Body of pancreas (tissue), 4 donors: Measurements from ENCODE around the gene HSCB. TPM values are rescaled to one million over a fixed set of nuclear protein-coding genes. Genes with fewer than 3 reads are reported as not detected.

Experiments used
- ATAC-seq: fragments of 150-250 bp; one replicate; pipeline ENCODE4 v1.9.1; 2016
- DNase-seq, 4 donors: peaks; one replicate each; pipeline ENCODE4 v3.0.0-alpha.2; 2019
- H3K27ac ChIP-seq, 4 donors: fragments of 200-600 bp; sonication (generic); 1 replicate in 3 of 4; 2 replicates in 1 of 4; pipeline versions ENCODE4 v1.5.1 to v1.6.1; 2016 to 2019; ENCODE audit warnings: mild to moderate bottlenecking in 1 of 4, mixed read lengths in 1 of 4, moderate library complexity in 1 of 4
- H3K27me3 ChIP-seq, 2 donors: fragments of 200-600 bp; sonication (generic); one replicate each; pipeline ENCODE4 v1.6.0; 2016; ENCODE audit warnings: mild to moderate bottlenecking in 1 of 2
- H3K36me3 ChIP-seq, 2 donors: fragments of 200-600 bp; sonication (generic); replicated peaks in 1 of 2; 2 replicates each; pipeline ENCODE4 v1.5.1; 2016; ENCODE audit warnings: low read depth in 2 of 2; ENCODE audit not compliant: insufficient read depth in 1 of 2
- H3K4me1 ChIP-seq: fragments of 200-600 bp; sonication (generic); one replicate; pipeline ENCODE4 v1.6.0; 2016
- H3K4me3 ChIP-seq, 2 donors: fragments of 200-600 bp; sonication (generic); 1 replicate in 1 of 2; 2 replicates in 1 of 2; pipeline ENCODE4 v1.5.1; 2016 to 2019
- H3K9me3 ChIP-seq, 3 donors: fragments of 200-600 bp; sonication (generic); 1 replicate in 2 of 3; 2 replicates in 1 of 3; pipeline ENCODE4 v1.5.1; 2016
- POLR2A ChIP-seq, 3 donors: fragments of 450-650 bp; IDR thresholded peaks; one replicate each; pipeline ENCODE4 v1.6.1; 2016; ENCODE audit warnings: antibody characterized with exemption in 3 of 3, mild to moderate bottlenecking in 2 of 3
- WGBS, 2 donors: methylation state at CpG; one replicate each; pipeline ENCODE4 v1.1.5; 2017; 5-methylcytosine and 5-hydroxymethylcytosine counted together
- intact Hi-C: fragments of 100-400 bp; cut with DNase I; formaldehyde crosslinking; loops from one replicate; pipeline ENCODE4 v1.15.1; 2023
- total RNA-seq, 2 donors: library from RNA; depleted of rRNA; stranded (reverse); fragments of >200 nt; gene quantifications; one replicate each; pipeline ENCODE4 v1.1.0, GENCODE V29; 2016
- TF ChIP-seq, protein P1 (sequence below), 7 experiments: fragments of 450-650 bp in 4 of 7; fragments of 200-600 bp in 3 of 7; sonication (generic) in 3 of 7; IDR thresholded peaks; one replicate each; pipeline ENCODE4 v1.5.1; 2016 to 2019; ENCODE audit warnings: antibody characterized with exemption in 7 of 7

Gene HSCB
- total RNA-seq, 2 donors from 2014 or later: 11.7 to 14.2 TPM

- H3K9me3 ChIP-seq: no peaks in the 10 kb centered on the region
- no peak for DNase-seq
- TF ChIP-seq, protein P1, sequence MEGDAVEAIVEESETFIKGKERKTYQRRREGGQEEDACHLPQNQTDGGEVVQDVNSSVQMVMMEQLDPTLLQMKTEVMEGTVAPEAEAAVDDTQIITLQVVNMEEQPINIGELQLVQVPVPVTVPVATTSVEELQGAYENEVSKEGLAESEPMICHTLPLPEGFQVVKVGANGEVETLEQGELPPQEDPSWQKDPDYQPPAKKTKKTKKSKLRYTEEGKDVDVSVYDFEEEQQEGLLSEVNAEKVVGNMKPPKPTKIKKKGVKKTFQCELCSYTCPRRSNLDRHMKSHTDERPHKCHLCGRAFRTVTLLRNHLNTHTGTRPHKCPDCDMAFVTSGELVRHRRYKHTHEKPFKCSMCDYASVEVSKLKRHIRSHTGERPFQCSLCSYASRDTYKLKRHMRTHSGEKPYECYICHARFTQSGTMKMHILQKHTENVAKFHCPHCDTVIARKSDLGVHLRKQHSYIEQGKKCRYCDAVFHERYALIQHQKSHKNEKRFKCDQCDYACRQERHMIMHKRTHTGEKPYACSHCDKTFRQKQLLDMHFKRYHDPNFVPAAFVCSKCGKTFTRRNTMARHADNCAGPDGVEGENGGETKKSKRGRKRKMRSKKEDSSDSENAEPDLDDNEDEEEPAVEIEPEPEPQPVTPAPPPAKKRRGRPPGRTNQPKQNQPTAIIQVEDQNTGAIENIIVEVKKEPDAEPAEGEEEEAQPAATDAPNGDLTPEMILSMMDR (IDR thresholded peaks at IDR 0.05): no peak
- TF ChIP-seq POLR2A (IDR thresholded peaks at IDR 0.05): no peak
- H3K27ac ChIP-seq: no peak overlapping the region
- H3K36me3 ChIP-seq: no peaks in the 10 kb centered on the region
- no peaks in the 10 kb centered on the region for H3K27me3 ChIP-seq
- intact Hi-C loops: no loop called here
- no peak overlapping the region for H3K4me3 ChIP-seq
- H3K4me1 ChIP-seq: no peaks in the 10 kb centered on the region
- no peak for ATAC-seq
Measured at GRCh38 chr22:28710107-28710506, 31.7 kb upstream of the HSCB start.

GRCh38 chr22:28710576-28711191 is 31.2 kb upstream of the HSCB start:
- no peaks in the 10 kb centered on the region for H3K27me3 ChIP-seq
- intact Hi-C loops: no loop called here
- H3K27ac ChIP-seq: no peak overlapping the region
- DNase-seq (no peak), ATAC-seq (no peak)
- H3K4me1 ChIP-seq: no peaks in the 10 kb centered on the region
- no peak overlapping the region for H3K4me3 ChIP-seq
- H3K9me3 ChIP-seq: no peaks in the 10 kb centered on the region
- TF ChIP-seq, protein P1 (IDR thresholded peaks at IDR 0.05): no peak
- TF ChIP-seq POLR2A (IDR thresholded peaks at IDR 0.05): no peak
- H3K36me3 ChIP-seq: no peaks in the 10 kb centered on the region
- WGBS, 2 donors: 75 to 84% methylated on average over 3 of the region's 3 CpGs

- DNase-seq: no peak
- no peaks in the 10 kb centered on the region for H3K9me3 ChIP-seq
- no peak for ATAC-seq
- H3K27ac ChIP-seq: peak overlapping the region in 2 of 4 donors; percentile 36 to 60
- TF ChIP-seq, protein P1 (IDR thresholded peaks at IDR 0.05): no peak
- TF ChIP-seq POLR2A (IDR thresholded peaks at IDR 0.05): no peak
- H3K27me3 ChIP-seq: no peaks in the 10 kb centered on the region
- intact Hi-C loops: no loop called here
- H3K4me1 ChIP-seq: no peaks in the 10 kb centered on the region
- WGBS, 2 donors: 75 to 76% methylated on average over 2 of the region's 2 CpGs
- no peak overlapping the region for H3K4me3 ChIP-seq
- H3K36me3 ChIP-seq: no peaks in the 10 kb centered on the region
Measured at GRCh38 chr22:28711341-28711740, 30.5 kb upstream of the HSCB start.

GRCh38 chr22:28711820-28712777 is 29.7 kb upstream of the HSCB start:
- no peak overlapping the region for H3K4me3 ChIP-seq

More at GRCh38 chr22:28711820-28712777, 29.7 kb upstream of the HSCB start:
- Histone ChIP-seq H3K36me3 (no peaks in the 10 kb centered on the region), H3K27ac (peak overlapping the region; percentile 22 to 60 (median 30)), H3K4me1 (no peaks in the 10 kb centered on the region), H3K27me3 (no peaks in the 10 kb centered on the region), H3K9me3 (no peaks in the 10 kb centered on the region)
- 43 to 49% methylated on average over 6 of the region's 6 CpGs for WGBS, 2 donors
- ATAC-seq (peak; percentile 78), DNase-seq (peak in 1 of 4 donors; percentile 6)
- no peak for TF ChIP-seq POLR2A (IDR thresholded peaks at IDR 0.05)
- TF ChIP-seq, protein P1 (IDR thresholded peaks at IDR 0.05): no peak
- intact Hi-C loops: no loop called here
